NCI-H1436 (cell line): ENCODE data around the gene ACSS3.
"Not testable (repeated sequence)": the region's sequence is repeated elsewhere in the genome, so short reads cannot be mapped to it uniquely, and the experiment has no call there.

Source experiments
- DNase-seq: peaks from one replicate; lab custom pipeline; 2025; lab: John Stamatoyannopoulos, UW

The ACSS3 gene

DNA sequence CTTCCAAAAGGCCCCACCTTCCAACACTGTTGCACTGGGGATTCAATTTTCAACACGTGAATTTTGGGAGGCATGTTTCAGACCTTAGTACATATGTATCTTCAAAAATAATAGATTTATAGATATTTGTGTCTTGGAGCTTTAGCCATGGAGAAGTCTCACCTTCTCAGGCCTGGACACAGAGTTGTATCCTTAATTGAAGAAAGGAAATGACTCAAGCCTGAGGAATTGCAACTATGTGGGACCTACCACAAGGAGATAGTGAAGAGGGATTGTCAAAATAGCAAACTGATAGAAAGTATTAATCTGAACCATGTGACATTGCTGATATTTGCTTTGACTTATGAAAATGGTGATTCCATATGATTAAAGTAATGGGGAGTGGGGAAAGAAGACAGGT is 89.8 kb downstream of the ACSS3 start:
- DNase-seq, result no peak

GRCh38 chr12:81168445-81168844 is 90.6 kb downstream of the ACSS3 start:
- no peak for DNase-seq

DNA sequence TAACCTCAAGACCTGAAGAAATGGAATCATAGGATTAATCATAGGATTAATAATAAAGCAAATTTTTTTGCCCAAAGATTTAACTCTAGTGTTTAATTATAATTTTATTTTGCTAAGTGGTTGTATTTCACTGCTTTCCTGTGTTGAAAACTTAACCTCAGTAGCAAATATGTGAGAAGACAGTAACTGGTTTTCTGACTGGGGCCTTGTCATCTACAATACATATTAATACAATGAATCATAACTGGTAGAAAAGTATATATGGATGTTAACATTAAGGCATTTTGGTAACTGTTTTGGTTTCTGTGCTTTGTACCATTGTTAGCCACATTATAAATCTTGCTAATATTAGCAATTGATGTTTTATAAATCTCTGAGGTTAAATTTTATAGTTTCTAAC is 92.2 kb downstream of the ACSS3 start:
- no peak for DNase-seq

DNA sequence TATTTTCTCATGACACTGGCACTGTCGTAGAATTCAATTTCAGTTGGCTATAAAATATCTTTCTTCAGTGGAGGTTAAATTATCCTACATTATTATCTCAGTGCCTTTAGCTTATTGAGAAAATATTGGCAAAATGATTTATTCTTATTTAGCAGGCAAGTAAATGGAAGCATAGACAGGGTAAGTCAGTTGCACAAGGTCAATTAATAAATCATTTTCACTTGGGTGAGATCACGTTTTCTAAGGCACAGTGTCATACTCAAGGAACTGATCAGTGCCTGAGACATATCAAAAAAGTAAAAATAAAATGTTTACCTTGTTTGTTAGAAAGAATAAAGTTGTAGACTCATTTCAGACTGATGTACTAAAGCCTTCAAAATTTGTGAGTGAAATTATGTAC is 95.0 kb downstream of the ACSS3 start:
- no peak for DNase-seq

DNA sequence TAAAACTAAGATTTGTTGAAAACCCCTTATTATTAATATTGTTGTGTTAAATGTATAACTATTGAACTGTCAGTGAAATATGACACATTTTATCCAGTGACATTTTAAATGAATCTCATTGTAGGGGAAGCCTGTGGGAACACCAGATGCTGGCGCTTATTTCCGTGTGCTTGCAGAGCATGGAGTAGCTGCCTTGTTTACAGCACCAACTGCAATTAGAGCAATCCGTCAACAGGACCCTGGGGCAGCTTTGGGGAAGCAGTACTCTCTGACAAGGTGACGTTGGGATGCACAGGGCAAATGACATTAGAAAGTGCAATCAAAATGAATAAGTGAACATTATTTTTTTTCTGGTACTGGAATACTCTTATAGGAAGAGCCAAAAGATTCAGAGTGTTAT is 96.8 kb downstream of the ACSS3 start:
- DNase-seq, result no peak

DNA sequence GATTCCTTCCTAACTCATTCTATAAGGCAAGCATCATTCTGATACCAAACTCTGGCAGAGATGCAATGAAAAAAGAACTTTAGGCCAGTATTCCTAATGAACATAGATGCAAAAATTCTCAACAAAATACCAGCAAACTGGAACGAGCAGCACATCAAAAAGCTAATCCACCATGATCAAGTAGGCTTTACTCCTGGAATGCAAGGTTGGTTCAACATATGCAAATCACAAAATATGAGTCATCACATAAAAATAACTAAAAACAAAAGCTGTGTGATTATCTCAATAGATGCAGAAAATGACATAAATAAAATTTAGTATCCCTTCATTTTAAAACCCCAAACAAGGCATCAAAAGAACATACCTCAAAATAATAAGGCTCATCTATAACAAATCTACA is 98.9 kb downstream of the ACSS3 start:
- DNase-seq, result no peak

- DNase-seq, result no peak
Observed at GRCh38 chr12:81181691-81182090, 103.8 kb downstream of the ACSS3 start.

- DNase-seq, result no peak
Observed at GRCh38 chr12:81187686-81188085, 109.8 kb downstream of the ACSS3 start.

DNA sequence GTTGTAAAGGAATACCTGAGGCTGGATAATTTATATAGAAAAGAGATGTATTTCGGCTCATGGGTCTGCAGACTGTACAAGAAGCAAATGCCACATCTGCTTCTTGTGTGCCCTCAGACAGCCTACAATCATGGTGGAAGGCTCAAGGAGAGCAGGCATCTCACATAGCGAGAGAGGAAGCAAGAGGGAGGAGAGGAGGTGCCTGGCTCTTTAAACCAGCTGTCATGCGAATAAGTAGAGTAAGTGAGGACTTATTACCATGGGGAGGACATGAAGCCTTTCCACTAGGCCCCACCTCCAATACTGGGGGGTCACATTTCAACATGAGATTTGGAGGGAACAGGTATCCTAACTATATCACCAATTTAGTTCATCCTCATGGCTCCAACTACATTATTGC is 118.7 kb downstream of the ACSS3 start:
- no peak for DNase-seq

GRCh38 chr12:81200561-81200960 is 122.7 kb downstream of the ACSS3 start:
- DNase-seq, result not testable (repeated sequence)

- no peak for DNase-seq
Observed at GRCh38 chr12:81203671-81204204, 125.9 kb downstream of the ACSS3 start.

GRCh38 chr12:81205416-81205815 is 127.5 kb downstream of the ACSS3 start:
- no peak for DNase-seq

DNA sequence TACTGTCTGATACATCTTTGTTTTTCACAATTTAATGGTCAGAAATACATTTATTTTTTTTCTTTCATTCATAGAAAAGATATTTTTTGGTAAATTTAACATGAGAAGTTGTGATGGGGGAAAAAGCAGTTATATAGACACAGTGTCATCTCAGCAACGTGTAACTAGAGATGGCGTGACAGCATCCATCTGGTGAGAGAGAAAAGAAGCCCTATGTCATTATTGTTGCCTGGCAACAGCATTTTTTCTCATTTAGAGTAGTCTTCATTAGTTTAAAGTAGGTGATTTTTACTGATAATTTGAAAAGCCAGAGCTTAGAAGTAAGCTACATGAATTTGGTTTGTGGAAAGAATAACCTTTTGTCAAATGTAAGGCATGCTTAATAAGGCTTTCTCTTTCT is 128.6 kb downstream of the ACSS3 start:
- peak; percentile 48 for DNase-seq

DNA sequence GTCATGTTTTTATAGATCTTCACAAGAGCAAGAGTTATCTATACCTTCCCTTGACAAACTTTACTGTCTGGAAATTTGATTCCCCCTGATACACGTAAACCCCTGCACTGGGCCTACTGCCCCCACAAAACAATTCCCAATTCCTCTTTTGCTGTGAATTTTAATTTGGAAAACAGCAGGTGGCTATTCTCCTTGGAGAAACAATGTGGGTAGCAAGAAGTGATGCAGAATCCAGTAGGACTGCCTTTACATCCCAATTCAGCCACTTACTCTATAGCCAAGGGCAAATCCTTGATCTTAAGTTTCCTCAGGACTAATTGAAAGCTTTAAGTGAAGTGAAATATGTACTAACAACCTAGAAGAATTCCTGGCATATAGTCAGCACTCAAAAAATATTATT is 129.3 kb downstream of the ACSS3 start:
- DNase-seq, result no peak

DNA sequence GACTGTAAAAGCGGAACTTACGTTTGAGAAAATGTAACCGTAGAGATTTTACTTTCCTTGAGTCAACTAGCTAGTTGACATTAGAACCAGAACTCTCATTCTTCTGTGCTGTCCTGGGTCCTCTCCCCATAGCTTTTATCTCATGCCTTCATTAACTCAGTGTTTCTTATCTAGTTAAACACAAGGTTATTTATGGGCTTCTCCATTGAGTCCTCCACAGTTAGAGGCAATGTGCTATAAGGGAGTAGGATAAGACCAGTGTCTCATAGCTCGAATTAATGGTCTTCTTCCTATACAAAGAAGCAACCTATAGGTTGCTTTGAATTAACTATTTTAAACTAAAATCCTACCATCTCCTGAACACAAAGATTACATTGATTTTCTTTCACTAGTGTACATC is 129.8 kb downstream of the ACSS3 start:
- DNase-seq, result no peak

GRCh38 chr12:81208187-81208911 is 130.5 kb downstream of the ACSS3 start:
- DNase-seq, result no peak

- no peak for DNase-seq
Observed at GRCh38 chr12:81209012-81209411, 131.1 kb downstream of the ACSS3 start.

- DNase-seq, result not testable (repeated sequence)
Observed at GRCh38 chr12:81209772-81210225, 131.9 kb downstream of the ACSS3 start.

DNA sequence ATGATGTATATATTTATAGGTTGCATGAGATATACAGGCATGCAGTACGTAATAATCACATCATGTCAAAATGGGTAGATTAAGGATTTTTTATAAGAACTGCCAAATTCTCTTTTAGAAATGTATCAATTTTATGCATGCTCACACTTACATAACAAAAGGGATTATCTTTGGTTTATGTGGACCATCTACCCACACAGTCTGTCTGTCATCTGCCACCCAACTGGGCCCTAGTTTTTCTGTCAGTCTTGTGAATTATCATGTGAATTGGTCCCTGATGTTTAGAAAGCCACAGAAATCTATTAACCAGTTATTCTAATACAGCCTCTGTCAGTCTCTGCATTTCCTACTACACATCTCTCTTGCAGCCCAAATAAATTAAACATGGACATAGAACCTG is 133.4 kb downstream of the ACSS3 start:
- DNase-seq, result no peak

DNA sequence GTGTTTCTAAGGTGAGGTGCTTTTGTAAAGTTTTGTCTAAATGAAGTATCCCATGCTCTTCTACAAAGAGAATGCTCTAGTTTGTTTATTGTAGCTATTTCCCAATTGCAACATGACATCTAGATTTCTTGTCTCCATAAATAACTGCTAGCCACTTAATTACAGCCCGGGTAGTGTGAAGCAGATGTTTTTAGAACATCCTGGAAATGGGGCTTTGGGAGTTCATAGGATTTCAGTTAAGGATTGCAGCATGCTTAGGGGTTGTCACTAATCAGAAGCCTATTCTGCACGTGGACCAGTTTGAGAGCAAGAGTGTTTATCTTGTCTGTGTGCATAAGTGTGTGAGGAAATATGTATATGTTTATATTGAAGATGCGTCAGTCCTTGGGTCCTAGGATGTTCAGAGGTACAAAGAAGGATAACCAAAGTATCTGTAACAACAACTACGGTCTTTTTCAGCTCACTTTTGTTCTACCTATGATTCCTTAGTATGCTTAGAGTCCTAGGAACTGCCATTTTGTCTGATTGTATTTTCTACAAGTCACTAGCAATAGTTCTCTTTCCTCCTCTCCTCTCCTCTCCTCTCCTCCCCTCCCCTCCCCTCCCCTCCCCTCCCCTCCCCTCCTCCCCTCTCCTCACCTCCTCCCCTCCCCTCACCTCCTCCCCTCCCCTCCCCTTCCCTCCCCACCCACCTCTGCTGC is 135.3 kb downstream of the ACSS3 start:
- no peak for DNase-seq

GRCh38 chr12:81216739-81217138 is 138.9 kb downstream of the ACSS3 start:
- DNase-seq, result no peak

GRCh38 chr12:81221681-81222080 is 143.8 kb downstream of the ACSS3 start:
- no peak for DNase-seq

DNA sequence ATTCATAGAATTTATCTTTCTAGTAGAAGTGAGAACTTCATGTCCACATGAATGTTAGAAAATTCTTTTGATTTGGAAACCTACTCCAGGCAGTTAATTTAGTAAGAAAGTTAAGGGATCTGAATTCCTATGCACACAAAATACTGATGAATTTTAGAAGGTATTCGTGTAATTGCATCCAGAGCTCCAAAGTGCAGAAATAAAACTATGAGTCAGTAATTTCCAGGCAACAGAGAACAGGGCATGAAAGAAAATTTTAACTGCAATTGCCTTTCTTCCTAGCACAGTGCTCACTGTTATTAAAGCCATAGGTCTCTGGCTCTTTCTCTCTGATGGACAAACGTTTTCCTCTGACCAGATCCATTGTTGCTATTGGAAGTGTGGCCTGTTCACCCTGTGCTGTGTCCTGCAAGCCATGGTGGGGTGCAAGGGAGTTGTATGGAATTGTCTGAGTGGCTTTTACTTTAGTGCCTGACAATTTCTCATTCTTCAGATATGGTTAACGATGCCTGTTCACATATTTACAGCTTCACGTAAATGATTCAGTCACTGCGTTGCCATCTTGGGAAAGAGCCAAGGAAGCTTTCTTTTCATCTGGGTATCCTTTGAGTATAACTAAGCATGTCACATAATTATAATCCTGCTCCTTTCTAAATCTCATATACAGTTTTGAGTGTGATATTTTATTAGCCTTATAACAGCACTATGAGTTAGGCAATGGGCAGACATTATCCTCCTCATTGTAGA is 145.1 kb downstream of the ACSS3 start:
- DNase-seq, result no peak
